Mesendoderm (in vitro differentiated cells): Measurements from ENCODE around the gene CDK14.
A peak's percentile ranks its signal among the peaks of the same experiment; 100 is the strongest.

Experiments used
- DNase-seq: peaks from one replicate; pipeline ENCODE4 v3.0.0; 2013
- H2AK5ac ChIP-seq: 2 replicates; pipeline ENCODE4 v1.6.1; 2013; ENCODE audit warnings: low read length, inconsistent platforms
- H2BK120ac ChIP-seq: 2 replicates; pipeline ENCODE4 v1.6.1; 2013; ENCODE audit warnings: low read depth, mild to moderate bottlenecking, low read length, moderate library complexity, mixed read lengths
- H2BK15ac ChIP-seq: replicated peaks from 2 replicates; pipeline ENCODE4 v1.6.1; 2013; ENCODE audit warnings: low read depth, mild to moderate bottlenecking, moderate library complexity
- H2BK5ac ChIP-seq: 2 replicates; pipeline ENCODE4 v1.6.1; 2013; ENCODE audit warnings: low read length, inconsistent platforms
- H3K18ac ChIP-seq: 2 replicates; pipeline ENCODE4 v1.6.1; 2013; ENCODE audit warnings: mild to moderate bottlenecking, low read length, mixed read lengths
- H3K23ac ChIP-seq: one replicate; pipeline ENCODE4 v1.6.1; 2013; ENCODE audit warnings: low read length
- H3K27ac ChIP-seq: 2 replicates; pipeline ENCODE4 v1.5.1; 2013; ENCODE audit warnings: low read depth, mild to moderate bottlenecking, inconsistent platforms, low read length, moderate library complexity
- H3K27me3 ChIP-seq: 2 replicates; pipeline ENCODE4 v1.6.1; 2013; ENCODE audit warnings: low read length, control low read depth, mild to moderate bottlenecking, inconsistent platforms; ENCODE audit not compliant: insufficient read depth, poor library complexity
- H3K36me3 ChIP-seq: 2 replicates; pipeline ENCODE4 v1.6.1; 2013; ENCODE audit warnings: low read length, inconsistent platforms; ENCODE audit not compliant: control insufficient read depth, insufficient read depth
- H3K4ac ChIP-seq: one replicate; pipeline ENCODE4 v1.6.1; 2013; ENCODE audit warnings: low read depth, mild to moderate bottlenecking, low read length, moderate library complexity
- H3K4me1 ChIP-seq: 2 replicates; pipeline ENCODE4 v1.6.1; 2013; ENCODE audit warnings: low read depth, low read length, inconsistent platforms; ENCODE audit not compliant: control insufficient read depth
- H3K4me2 ChIP-seq: 2 replicates; pipeline ENCODE4 v1.6.1; 2013; ENCODE audit warnings: low read length
- H3K4me3 ChIP-seq: 2 replicates; pipeline ENCODE4 v1.5.1; 2013; ENCODE audit warnings: mild to moderate bottlenecking, low read length
- H3K56ac ChIP-seq: one replicate; pipeline ENCODE4 v1.6.1; 2013; ENCODE audit warnings: low read length
- H3K79me1 ChIP-seq: 2 replicates; pipeline ENCODE4 v1.6.1; 2013; ENCODE audit warnings: low read length, inconsistent platforms
- H3K79me2 ChIP-seq: 2 replicates; pipeline ENCODE4 v1.6.1; 2013; ENCODE audit warnings: mild to moderate bottlenecking, low read length; ENCODE audit not compliant: control insufficient read depth, insufficient read depth
- H3K9ac ChIP-seq: 2 replicates; pipeline ENCODE4 v1.6.1; 2013; ENCODE audit warnings: low read length, inconsistent platforms
- H4K5ac ChIP-seq: one replicate; pipeline ENCODE4 v1.6.1; 2013; ENCODE audit warnings: low read length
- H4K8ac ChIP-seq: one replicate; pipeline ENCODE4 v1.6.1; 2013; ENCODE audit warnings: low read depth, mild to moderate bottlenecking, control low read depth, low read length, moderate library complexity
- WGBS: extraction: QIAGEN DNeasy Blood & Tissue Kit; methylation state at CpG from one replicate; pipeline ENCODE4 v1.1.7; 2013; ENCODE audit warnings: low lambda C conversion rate, missing lambda C conversion rate; ENCODE audit not compliant: insufficient coverage; ENCODE audit errors: extremely low coverage; 5-methylcytosine and 5-hydroxymethylcytosine counted together

The CDK14 gene

GRCh38 chr7:90597563-90598253, 1.6 kb downstream of the CDK14 start:
- Histone ChIP-seq H3K79me1 (peaks cover 2% of the 10 kb centered on the region), H3K4me3 (peak overlapping the region; percentile 79), H3K36me3 (no peaks in the 10 kb centered on the region), H3K27me3 (no peaks in the 10 kb centered on the region), H4K8ac (no peak overlapping the region), H3K4me1 (no peaks in the 10 kb centered on the region), H4K5ac (no peak overlapping the region), H3K4me2 (peak overlapping the region; percentile 84), H3K23ac (no peak overlapping the region), H3K18ac (no peak overlapping the region), H3K79me2 (peaks cover 18% of the 10 kb centered on the region), H2BK5ac (no peak overlapping the region), H3K56ac (no peak overlapping the region), H3K9ac (peak overlapping the region; percentile 84), H2BK15ac (no peak overlapping the region), H2BK120ac (no peak overlapping the region), H2AK5ac (no peak overlapping the region), H3K4ac (no peak overlapping the region), H3K27ac (no peak overlapping the region)
- DNase-seq = no peak
- WGBS = no CpG with 5 or more reads among the region's 10 CpGs

GRCh38 chr7:90599038-90599437, 2.9 kb downstream of the CDK14 start:
- Histone ChIP-seq H3K9ac (no peak overlapping the region), H3K4me3 (no peak overlapping the region), H2BK5ac (no peak overlapping the region), H3K79me1 (peaks cover 2% of the 10 kb centered on the region), H2BK120ac (no peak overlapping the region), H3K27me3 (no peaks in the 10 kb centered on the region), H2AK5ac (no peak overlapping the region), H3K4ac (no peak overlapping the region), H3K27ac (no peak overlapping the region), H3K4me2 (no peak overlapping the region), H3K23ac (no peak overlapping the region), H3K4me1 (no peaks in the 10 kb centered on the region), H3K56ac (no peak overlapping the region), H4K8ac (no peak overlapping the region), H4K5ac (no peak overlapping the region), H3K36me3 (no peaks in the 10 kb centered on the region), H3K18ac (no peak overlapping the region), H2BK15ac (no peak overlapping the region), H3K79me2 (peaks cover 18% of the 10 kb centered on the region)
- WGBS = no CpG with 5 or more reads among the region's 4 CpGs
- DNase-seq = no peak

- WGBS = no CpG with 5 or more reads among the region's 4 CpGs
These were observed 3.9 kb downstream of the CDK14 start for GRCh38 chr7:90599892-90600555.

GRCh38 chr7:90602303-90602702, 6.2 kb downstream of the CDK14 start:
- Histone ChIP-seq H2BK15ac (no peak overlapping the region), H3K79me2 (peaks cover 20% of the 10 kb centered on the region), H3K27me3 (no peaks in the 10 kb centered on the region), H4K8ac (no peak overlapping the region), H3K23ac (no peak overlapping the region), H3K4me1 (no peaks in the 10 kb centered on the region), H2BK5ac (no peak overlapping the region), H2AK5ac (no peak overlapping the region), H3K18ac (no peak overlapping the region), H3K79me1 (peaks cover 4% of the 10 kb centered on the region), H2BK120ac (no peak overlapping the region), H3K4me3 (no peak overlapping the region), H3K56ac (no peak overlapping the region), H3K9ac (no peak overlapping the region), H3K4ac (no peak overlapping the region), H4K5ac (no peak overlapping the region), H3K27ac (no peak overlapping the region), H3K4me2 (no peak overlapping the region), H3K36me3 (no peaks in the 10 kb centered on the region)
- no peak for DNase-seq
- no CpG with 5 or more reads among the region's 1 CpG for WGBS

More at GRCh38 chr7:90599892-90600555, 3.9 kb downstream of the CDK14 start:
- no peak overlapping the region for H3K4ac ChIP-seq
- no peaks in the 10 kb centered on the region for H3K36me3 ChIP-seq
- H3K9ac ChIP-seq = no peak overlapping the region
- no peaks in the 10 kb centered on the region for H3K27me3 ChIP-seq
- H3K4me2 ChIP-seq = no peak overlapping the region
- H2AK5ac ChIP-seq = no peak overlapping the region
- peaks cover 21% of the 10 kb centered on the region for H3K79me2 ChIP-seq
- H2BK15ac ChIP-seq = no peak overlapping the region
- no peak overlapping the region for H3K56ac ChIP-seq
- H3K18ac ChIP-seq = no peak overlapping the region
- DNase-seq = no peak
- no peak overlapping the region for H2BK5ac ChIP-seq
- H2BK120ac ChIP-seq = no peak overlapping the region
- no peak overlapping the region for H3K27ac ChIP-seq
- no peak overlapping the region for H4K8ac ChIP-seq
- no peaks in the 10 kb centered on the region for H3K4me1 ChIP-seq
- no peak overlapping the region for H3K4me3 ChIP-seq
- H4K5ac ChIP-seq = no peak overlapping the region
- no peak overlapping the region for H3K23ac ChIP-seq
- peaks cover 5% of the 10 kb centered on the region for H3K79me1 ChIP-seq

GRCh38 chr7:90603346-90603745, 7.2 kb downstream of the CDK14 start:
- H3K27ac ChIP-seq = no peak overlapping the region
- WGBS = no CpG with 5 or more reads among the region's 1 CpG
- no peak overlapping the region for H3K4me3 ChIP-seq
- no peak overlapping the region for H3K9ac ChIP-seq
- no peak overlapping the region for H3K18ac ChIP-seq
- H3K23ac ChIP-seq = no peak overlapping the region
- no peaks in the 10 kb centered on the region for H3K4me1 ChIP-seq
- H4K5ac ChIP-seq = no peak overlapping the region
- peaks cover 4% of the 10 kb centered on the region for H3K79me1 ChIP-seq
- no peak for DNase-seq
- no peak overlapping the region for H4K8ac ChIP-seq
- H2BK120ac ChIP-seq = no peak overlapping the region
- H3K4me2 ChIP-seq = no peak overlapping the region
- no peak overlapping the region for H2BK15ac ChIP-seq
- H3K4ac ChIP-seq = no peak overlapping the region
- no peak overlapping the region for H2AK5ac ChIP-seq
- no peaks in the 10 kb centered on the region for H3K27me3 ChIP-seq
- H3K56ac ChIP-seq = no peak overlapping the region
- no peaks in the 10 kb centered on the region for H3K36me3 ChIP-seq
- H3K79me2 ChIP-seq = peaks cover 18% of the 10 kb centered on the region
- no peak overlapping the region for H2BK5ac ChIP-seq
